GM23338 (cell line): ENCODE data around the gene PSORS1C2.

Experiments used
- POLR2AphosphoS5 ChIP-seq: IDR thresholded peaks from 2 replicates; pipeline ENCODE4 v1.6.1; 2016; ENCODE audit warnings: antibody characterized with exemption, low read depth
- TF ChIP-seq, protein P1 (sequence below), 2 experiments: fragments of 200-600 bp in 1 of 2; sonication (generic) in 1 of 2; conservative IDR thresholded peaks; 2 replicates each; pipeline versions ENCODE4 v1.5.1 to v1.6.1; 2016 to 2017; ENCODE audit warnings: antibody characterized with exemption in 2 of 2, low read depth in 2 of 2, mild to moderate bottlenecking in 2 of 2, moderate library complexity in 1 of 2

- TF ChIP-seq, protein P1, sequence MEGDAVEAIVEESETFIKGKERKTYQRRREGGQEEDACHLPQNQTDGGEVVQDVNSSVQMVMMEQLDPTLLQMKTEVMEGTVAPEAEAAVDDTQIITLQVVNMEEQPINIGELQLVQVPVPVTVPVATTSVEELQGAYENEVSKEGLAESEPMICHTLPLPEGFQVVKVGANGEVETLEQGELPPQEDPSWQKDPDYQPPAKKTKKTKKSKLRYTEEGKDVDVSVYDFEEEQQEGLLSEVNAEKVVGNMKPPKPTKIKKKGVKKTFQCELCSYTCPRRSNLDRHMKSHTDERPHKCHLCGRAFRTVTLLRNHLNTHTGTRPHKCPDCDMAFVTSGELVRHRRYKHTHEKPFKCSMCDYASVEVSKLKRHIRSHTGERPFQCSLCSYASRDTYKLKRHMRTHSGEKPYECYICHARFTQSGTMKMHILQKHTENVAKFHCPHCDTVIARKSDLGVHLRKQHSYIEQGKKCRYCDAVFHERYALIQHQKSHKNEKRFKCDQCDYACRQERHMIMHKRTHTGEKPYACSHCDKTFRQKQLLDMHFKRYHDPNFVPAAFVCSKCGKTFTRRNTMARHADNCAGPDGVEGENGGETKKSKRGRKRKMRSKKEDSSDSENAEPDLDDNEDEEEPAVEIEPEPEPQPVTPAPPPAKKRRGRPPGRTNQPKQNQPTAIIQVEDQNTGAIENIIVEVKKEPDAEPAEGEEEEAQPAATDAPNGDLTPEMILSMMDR (conservative IDR thresholded peaks at IDR 0.05; ENCODE audit: low read depth in 2 of 2) = no peak
- TF ChIP-seq POLR2AphosphoS5 = peak; percentile 80
Measured at GRCh38 chr6:31170600-31170881, 31.7 kb upstream of the PSORS1C2 start, which contains the start of gene POU5F1.
